CD4-positive, CD25-positive, alpha-beta regulatory T cell (primary cell): ENCODE data around the gene PBX3. TPM values are rescaled to one million over a fixed set of nuclear protein-coding genes. Genes with fewer than 3 reads are reported as not detected.
"Not testable (repeated sequence)": the region's sequence is repeated elsewhere in the genome, so short reads cannot be mapped to it uniquely, and the experiment has no call there.

Experiments used
- ATAC-seq, 2 donors: fragments of 150-1000 bp; cut with Tn5 transposase; one replicate each; pipeline ENCODE4 v1.10.0; 2021; ENCODE audit warnings: low read depth in 2 of 2, moderate number of reproducible peaks in 2 of 2, moderate library complexity in 1 of 2
- DNase-seq, 3 donors: peaks; one replicate each; pipeline versions ENCODE4 v3.0.0 to v3.0.0-alpha.2; 2012 to 2022; ENCODE audit warnings: mixed read lengths in 1 of 3
- H3K27ac ChIP-seq: one replicate; pipeline ENCODE4 v1.7.0; 2013; ENCODE audit warnings: mild to moderate bottlenecking, low read length; ENCODE audit not compliant: insufficient read depth, poor library complexity, severe bottlenecking
- H3K27me3 ChIP-seq: one replicate; pipeline ENCODE4 v1.7.0; 2013; ENCODE audit warnings: low read length; ENCODE audit not compliant: control insufficient read depth, insufficient read depth
- H3K36me3 ChIP-seq: one replicate; pipeline ENCODE4 v1.7.0; 2013; ENCODE audit warnings: mild to moderate bottlenecking, low read length, moderate library complexity; ENCODE audit not compliant: control insufficient read depth, insufficient read depth
- H3K4me1 ChIP-seq: 2 replicates; pipeline ENCODE4 v1.7.0; 2013; ENCODE audit warnings: mild to moderate bottlenecking, low read length; ENCODE audit not compliant: insufficient read depth, control insufficient read depth, poor library complexity, severe bottlenecking
- H3K4me3 ChIP-seq: one replicate; pipeline ENCODE4 v1.7.0; 2013; ENCODE audit warnings: low read depth, mild to moderate bottlenecking, low read length, moderate library complexity
- H3K9me3 ChIP-seq, 2 experiments: 1 replicate in 1 of 2; 2 replicates in 1 of 2; pipeline ENCODE4 v1.7.0; 2013; ENCODE audit warnings: low read length in 2 of 2, mild to moderate bottlenecking in 1 of 2, moderate library complexity in 1 of 2; ENCODE audit not compliant: control insufficient read depth in 2 of 2
- H3K27ac Mint-ChIP-seq, 3 donors: one replicate each; pipeline ENCODE4 v1.8.0; 2020 to 2022; ENCODE audit warnings: mild to moderate bottlenecking in 3 of 3, mixed read lengths in 3 of 3, moderate library complexity in 2 of 3
- H3K27me3 Mint-ChIP-seq: one replicate; pipeline ENCODE4 v1.8.0; 2022; ENCODE audit warnings: mild to moderate bottlenecking, mixed read lengths
- H3K36me3 Mint-ChIP-seq: one replicate; pipeline ENCODE4 v1.8.0; 2020; ENCODE audit warnings: mixed read lengths
- H3K4me1 Mint-ChIP-seq, 4 donors: one replicate each; pipeline ENCODE4 v1.8.0; 2020 to 2022; ENCODE audit warnings: mixed read lengths in 4 of 4, mild to moderate bottlenecking in 1 of 4
- H3K4me3 Mint-ChIP-seq, 4 donors: one replicate each; pipeline ENCODE4 v1.8.0; 2020 to 2022; ENCODE audit warnings: mild to moderate bottlenecking in 4 of 4, mixed read lengths in 4 of 4, moderate library complexity in 3 of 4
- H3K9me3 Mint-ChIP-seq, 7 donors: one replicate each; pipeline ENCODE4 v1.8.0; 2020 to 2022; ENCODE audit warnings: mixed read lengths in 7 of 7, mild to moderate bottlenecking in 3 of 7, moderate library complexity in 2 of 7
- polyA plus RNA-seq, 4 donors: library from polyadenylated mRNA; unstranded; fragments of 300-500 nt; fragmentation: Illumina TruSeq; gene quantifications; one replicate each; pipeline ENCODE4 v1.2.3, GENCODE V29; 2021
- total RNA-seq: library from RNA; stranded (reverse); gene quantifications from one replicate; pipeline ENCODE4 v1.2.3, GENCODE V29; 2022

PBX3 gene
- total and polyA plus RNA-seq, 5 donors from 2014 or later, result 3.7 to 18.3 (median 4.7) TPM

DNA sequence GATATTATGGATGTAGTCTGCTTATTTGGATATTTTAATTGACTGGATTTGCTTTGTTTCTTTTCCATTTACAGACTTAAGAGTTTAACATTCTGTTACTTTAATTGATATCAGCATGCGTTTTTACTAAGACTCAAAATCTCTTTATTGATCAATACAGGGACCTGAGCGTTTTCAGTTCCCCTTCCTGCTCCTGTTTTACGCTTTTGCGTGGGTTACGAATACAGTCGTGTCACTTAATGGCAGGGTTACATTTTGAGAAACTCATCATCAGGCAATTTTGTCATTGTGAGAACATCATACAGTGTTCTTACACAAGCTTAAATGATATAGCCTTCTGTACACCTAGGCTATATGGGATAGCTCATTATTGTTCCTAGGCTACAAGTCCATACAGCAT, 65.2 kb downstream of the PBX3 start:
- H3K27me3 Mint-ChIP-seq, result no peaks in the 10 kb centered on the region
- H3K36me3 ChIP-seq, result no peaks in the 10 kb centered on the region
- ATAC-seq (no peak), DNase-seq (no peak)
- H3K27me3 ChIP-seq, result no peaks in the 10 kb centered on the region
- H3K9me3 Mint-ChIP-seq, result peaks cover 0 to 1% (median 0%) of the 10 kb centered on the region in 7 donors
- H3K9me3 ChIP-seq, result no peaks in the 10 kb centered on the region
- no peak overlapping the region for H3K4me3 ChIP-seq
- H3K4me3 Mint-ChIP-seq, result no peak overlapping the region
- H3K4me1 ChIP-seq, result no peaks in the 10 kb centered on the region
- no peak overlapping the region for H3K27ac Mint-ChIP-seq
- H3K4me1 Mint-ChIP-seq, result peaks cover 0 to 2% (median 0%) of the 10 kb centered on the region in 4 donors
- no peak overlapping the region for H3K27ac ChIP-seq
- no peaks in the 10 kb centered on the region for H3K36me3 Mint-ChIP-seq

DNA sequence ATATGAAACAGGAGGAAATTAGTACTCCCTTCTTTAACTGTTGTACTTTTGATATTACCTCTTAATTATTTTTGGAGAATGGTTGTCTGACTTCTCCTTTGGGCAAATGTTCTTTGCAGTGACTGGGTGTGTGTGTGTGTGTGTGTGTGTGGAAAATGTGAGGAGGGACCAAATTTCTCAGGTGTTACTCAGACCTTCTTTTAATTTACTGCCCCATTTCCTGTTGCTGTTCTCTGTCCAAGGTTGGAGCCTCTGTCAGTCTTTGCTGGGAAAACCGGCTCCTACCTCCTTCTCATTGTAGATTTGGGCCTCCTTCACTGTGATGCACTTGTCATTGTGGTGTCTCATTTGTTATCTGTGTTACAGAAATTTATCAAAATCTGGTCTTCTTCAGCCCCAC, 68.4 kb downstream of the PBX3 start:
- Histone ChIP-seq H3K36me3 (no peaks in the 10 kb centered on the region), H3K27ac (no peak overlapping the region), H3K4me3 (no peak overlapping the region), H3K27me3 (no peaks in the 10 kb centered on the region), H3K4me1 (no peaks in the 10 kb centered on the region), H3K9me3 (no peaks in the 10 kb centered on the region)
- H3K4me1 Mint-ChIP-seq, result peaks cover 0 to 2% (median 0%) of the 10 kb centered on the region in 4 donors
- no peaks in the 10 kb centered on the region for H3K27me3 Mint-ChIP-seq
- ATAC-seq, result no peak
- no peak overlapping the region for H3K4me3 Mint-ChIP-seq
- peaks cover 0 to 1% (median 0%) of the 10 kb centered on the region in 7 donors for H3K9me3 Mint-ChIP-seq
- no peak for DNase-seq
- H3K36me3 Mint-ChIP-seq, result no peaks in the 10 kb centered on the region
- H3K27ac Mint-ChIP-seq, result no peak overlapping the region

DNA sequence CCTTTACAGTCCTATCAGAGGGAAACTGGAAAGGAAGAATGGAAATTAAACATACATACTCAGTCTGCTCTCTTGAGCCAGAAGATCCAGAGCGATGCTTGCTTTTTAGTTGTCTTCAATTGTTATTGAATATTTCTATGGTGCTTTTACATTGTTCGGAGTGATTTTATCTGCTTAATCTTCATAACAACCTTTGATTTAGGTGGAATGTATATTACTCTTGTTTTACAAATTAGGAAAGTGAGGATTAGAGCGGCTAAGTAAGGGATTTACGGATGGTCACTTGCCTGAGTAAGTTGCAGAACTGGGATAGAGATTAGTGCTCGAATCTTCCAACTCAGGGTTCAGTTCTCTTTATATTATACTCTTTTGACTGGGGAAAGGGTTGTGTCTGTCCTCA, 69.1 kb downstream of the PBX3 start:
- peaks cover 0 to 3% (median under 1%) of the 10 kb centered on the region in 4 donors for H3K4me1 Mint-ChIP-seq
- H3K9me3 Mint-ChIP-seq, result peaks cover 0 to 1% (median 0%) of the 10 kb centered on the region in 7 donors
- ATAC-seq (no peak), DNase-seq (no peak)
- H3K36me3 Mint-ChIP-seq, result no peaks in the 10 kb centered on the region
- Histone ChIP-seq H3K9me3 (no peaks in the 10 kb centered on the region), H3K27ac (no peak overlapping the region), H3K36me3 (no peaks in the 10 kb centered on the region), H3K4me1 (no peaks in the 10 kb centered on the region), H3K27me3 (no peaks in the 10 kb centered on the region), H3K4me3 (no peak overlapping the region)
- H3K4me3 Mint-ChIP-seq, result no peak overlapping the region
- H3K27ac Mint-ChIP-seq, result no peak overlapping the region
- H3K27me3 Mint-ChIP-seq, result no peaks in the 10 kb centered on the region

DNA sequence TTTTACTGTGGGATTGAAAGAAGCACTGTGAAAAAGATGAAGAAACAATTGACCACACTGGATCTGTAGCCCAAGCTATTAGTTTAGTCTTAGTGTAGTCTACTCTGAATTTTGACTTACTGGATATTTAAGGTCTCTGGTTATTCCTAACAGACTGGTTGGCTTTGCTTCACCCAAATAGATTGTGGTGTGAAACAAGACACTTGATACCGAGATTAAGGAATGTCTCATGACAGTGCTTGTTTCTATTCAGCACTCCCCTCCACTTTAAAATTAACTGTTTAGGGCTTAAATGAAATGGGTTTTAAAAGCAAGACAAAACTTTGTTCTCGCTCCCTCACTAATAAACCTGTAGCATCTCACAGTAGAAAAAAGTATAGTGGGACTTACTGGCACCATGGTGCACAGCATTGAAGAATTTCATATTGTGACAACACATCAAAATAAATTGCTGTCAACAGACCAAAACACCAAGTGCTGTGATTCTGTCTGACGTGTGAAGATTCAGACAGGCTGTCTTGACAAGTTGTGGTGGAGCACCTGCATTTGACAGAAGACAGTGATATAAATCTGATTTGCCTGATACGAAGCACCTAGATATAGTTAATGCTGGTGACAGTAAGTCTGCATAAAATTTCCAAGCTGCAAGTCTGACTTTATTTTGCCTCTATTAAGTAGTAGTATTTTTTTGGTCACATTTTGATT, 73.1 kb downstream of the PBX3 start:
- no peak overlapping the region for H3K4me3 ChIP-seq

GRCh38 chr9:125821078-125821477, 73.9 kb downstream of the PBX3 start:
- H3K4me3 Mint-ChIP-seq, result peak overlapping the region in 1 of 4 donors; percentile 65
- Histone ChIP-seq H3K27me3 (no peaks in the 10 kb centered on the region), H3K27ac (no peak overlapping the region)

More for the DNA sequence above, 73.1 kb downstream of the PBX3 start:
- peaks cover 13% of the 10 kb centered on the region for H3K4me1 ChIP-seq
- no peaks in the 10 kb centered on the region for H3K27me3 Mint-ChIP-seq
- H3K27ac Mint-ChIP-seq, result peak overlapping the region; percentile 25 to 66 (median 40)
- H3K9me3 Mint-ChIP-seq, result no peaks in the 10 kb centered on the region
- DNase-seq (no peak), ATAC-seq (no peak)
- no peak overlapping the region for H3K4me3 Mint-ChIP-seq
- no peaks in the 10 kb centered on the region for H3K9me3 ChIP-seq
- H3K36me3 ChIP-seq, result no peaks in the 10 kb centered on the region
- H3K36me3 Mint-ChIP-seq, result no peaks in the 10 kb centered on the region
- peaks cover 11 to 25% (median 18%) of the 10 kb centered on the region in 4 donors for H3K4me1 Mint-ChIP-seq
- H3K27ac ChIP-seq, result no peak overlapping the region
- no peaks in the 10 kb centered on the region for H3K27me3 ChIP-seq

DNA sequence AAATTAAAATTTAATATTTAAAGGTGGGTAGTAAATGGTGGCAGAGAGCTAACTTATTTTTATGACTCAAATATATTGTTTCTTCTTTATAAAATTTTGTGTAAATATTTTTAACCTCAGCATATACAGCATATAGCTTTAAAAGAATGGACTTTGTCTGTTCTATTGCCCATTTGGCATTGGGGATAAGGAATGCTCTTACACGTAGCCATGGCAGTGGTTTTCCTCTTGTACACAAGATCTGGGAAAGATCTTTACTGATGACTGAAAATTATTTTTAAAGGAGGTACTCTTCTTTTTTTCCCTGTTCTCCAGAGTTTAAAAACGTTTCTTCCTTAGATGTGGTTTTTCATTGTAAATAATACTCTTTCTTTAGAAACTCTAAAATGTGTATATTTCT, 75.0 kb downstream of the PBX3 start:
- Histone ChIP-seq H3K4me1 (peaks cover 13% of the 10 kb centered on the region), H3K9me3 (no peaks in the 10 kb centered on the region), H3K36me3 (no peaks in the 10 kb centered on the region), H3K4me3 (no peak overlapping the region), H3K27me3 (no peaks in the 10 kb centered on the region), H3K27ac (no peak overlapping the region)
- H3K9me3 Mint-ChIP-seq, result no peaks in the 10 kb centered on the region
- no peaks in the 10 kb centered on the region for H3K36me3 Mint-ChIP-seq
- ATAC-seq, result no peak
- no peak overlapping the region for H3K27ac Mint-ChIP-seq
- H3K4me3 Mint-ChIP-seq, result no peak overlapping the region
- DNase-seq, result no peak
- no peaks in the 10 kb centered on the region for H3K27me3 Mint-ChIP-seq
- H3K4me1 Mint-ChIP-seq, result peaks cover 11 to 30% (median 20%) of the 10 kb centered on the region in 4 donors

More at GRCh38 chr9:125821078-125821477, 73.9 kb downstream of the PBX3 start:
- Histone ChIP-seq H3K4me3 (no peak overlapping the region), H3K9me3 (no peaks in the 10 kb centered on the region), H3K36me3 (no peaks in the 10 kb centered on the region), H3K4me1 (peaks cover 13% of the 10 kb centered on the region)
- H3K4me1 Mint-ChIP-seq, result peaks cover 11 to 30% (median 20%) of the 10 kb centered on the region in 4 donors
- DNase-seq (no peak), ATAC-seq (no peak)
- H3K27me3 Mint-ChIP-seq, result no peaks in the 10 kb centered on the region
- H3K36me3 Mint-ChIP-seq, result no peaks in the 10 kb centered on the region
- H3K9me3 Mint-ChIP-seq, result no peaks in the 10 kb centered on the region
- H3K27ac Mint-ChIP-seq, result peak overlapping the region in 1 of 3 donors; percentile 40

DNA sequence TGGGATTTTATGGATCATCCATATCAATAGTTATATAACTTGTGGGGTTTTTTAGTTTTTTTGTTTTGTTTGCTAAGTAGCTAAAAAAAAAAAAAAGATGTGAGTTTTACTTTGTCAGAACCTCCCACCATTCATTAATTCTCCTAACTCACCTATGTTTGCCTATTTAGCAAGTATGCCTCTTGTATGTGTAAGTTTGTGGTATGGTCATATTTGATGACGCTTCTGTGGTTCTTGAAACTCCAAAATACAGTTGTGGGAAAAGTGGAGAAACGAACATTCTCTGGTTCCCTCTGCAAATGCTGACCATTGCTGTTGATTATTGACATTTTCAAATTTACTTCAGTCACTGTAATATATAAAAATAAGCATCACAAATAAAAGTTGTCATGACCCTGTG, 75.7 kb downstream of the PBX3 start:
- no peaks in the 10 kb centered on the region for H3K36me3 Mint-ChIP-seq
- H3K27me3 Mint-ChIP-seq, result no peaks in the 10 kb centered on the region
- Histone ChIP-seq H3K27ac (peak overlapping the region; percentile 60), H3K4me3 (no peak overlapping the region), H3K36me3 (no peaks in the 10 kb centered on the region), H3K9me3 (no peaks in the 10 kb centered on the region), H3K27me3 (no peaks in the 10 kb centered on the region), H3K4me1 (peaks cover 13% of the 10 kb centered on the region)
- H3K4me1 Mint-ChIP-seq, result peaks cover 11 to 30% (median 20%) of the 10 kb centered on the region in 4 donors
- peak overlapping the region in 1 of 4 donors; percentile 47 for H3K4me3 Mint-ChIP-seq
- H3K27ac Mint-ChIP-seq, result peak overlapping the region in 2 of 3 donors; percentile 82 to 88
- ATAC-seq (no peak), DNase-seq (no peak)
- H3K9me3 Mint-ChIP-seq, result no peaks in the 10 kb centered on the region

DNA sequence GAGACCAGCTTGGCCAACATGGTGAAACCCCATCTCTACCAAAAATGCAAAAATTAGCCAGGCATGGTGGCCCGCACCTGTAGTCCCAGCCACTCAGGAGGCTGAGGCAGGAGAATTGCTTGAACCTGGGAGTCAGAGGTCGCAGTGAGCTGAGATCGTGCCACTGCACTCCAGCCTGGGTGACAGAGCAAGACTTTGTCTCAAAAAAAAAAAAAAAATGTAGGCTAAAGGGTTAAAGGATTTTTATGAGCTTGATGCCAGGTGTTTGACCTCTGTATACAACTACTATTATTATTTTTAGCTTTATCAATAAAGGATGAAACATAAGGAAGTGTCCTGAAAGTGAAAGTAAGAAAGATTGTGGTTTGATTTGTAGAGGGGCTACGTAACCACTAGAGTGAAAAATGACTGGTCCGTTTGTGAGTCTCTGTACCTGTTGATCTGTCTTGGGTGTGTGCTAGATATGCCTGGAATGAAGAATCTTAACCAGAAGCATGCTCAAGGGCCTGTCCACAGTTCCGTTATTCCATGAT, 76.8 kb downstream of the PBX3 start:
- H3K27me3 Mint-ChIP-seq, H3K36me3 Mint-ChIP-seq, H3K9me3 ChIP-seq, H3K27me3 ChIP-seq, H3K36me3 ChIP-seq, H3K9me3 Mint-ChIP-seq: not testable (repeated sequence)
- peak overlapping the region; percentile 82 to 88 (median 87) for H3K27ac Mint-ChIP-seq
- H3K4me3 ChIP-seq, result peak overlapping the region; percentile 89
- H3K4me3 Mint-ChIP-seq, result peak overlapping the region; percentile 77 to 89 (median 84)
- DNase-seq (peak in 2 of 3 donors; percentile 73 to 82), ATAC-seq (peak; percentile 92 to 98)
- peaks cover 11 to 36% (median 25%) of the 10 kb centered on the region in 4 donors for H3K4me1 Mint-ChIP-seq
- H3K27ac ChIP-seq, result peak overlapping the region; percentile 60
- H3K4me1 ChIP-seq, result peaks cover 13% of the 10 kb centered on the region
